Neural progenitor cell (in vitro differentiated cells): ENCODE measurements around the gene VEZF1. TPM values are rescaled to one million over a fixed set of nuclear protein-coding genes. Genes with fewer than 3 reads are reported as not detected.
A peak's percentile ranks its signal among the peaks of the same experiment; 100 is the strongest.

Source experiments
- DNase-seq: peaks from one replicate; pipeline ENCODE4 v3.0.0-alpha.2; 2016; ENCODE audit warnings: low spot score
- H2AFZ ChIP-seq: fragments of 200-600 bp; sonication (generic); replicated peaks from 2 replicates; pipeline ENCODE4 v1.6.1; 2016; ENCODE audit warnings: antibody characterized with exemption
- H3F3A ChIP-seq: fragments of 200-600 bp; sonication (generic); 2 replicates; pipeline ENCODE4 v1.6.1; 2016; ENCODE audit warnings: antibody characterized with exemption, low read depth
- H3K27ac ChIP-seq: fragments of 200-600 bp; sonication (generic); 2 replicates; pipeline ENCODE4 v1.5.1; 2016; ENCODE audit warnings: mild to moderate bottlenecking
- H3K27me3 ChIP-seq: fragments of 200-600 bp; sonication (generic); 2 replicates; pipeline ENCODE4 v1.6.1; 2016; ENCODE audit warnings: mild to moderate bottlenecking, moderate library complexity
- H3K36me3 ChIP-seq: fragments of 200-600 bp; sonication (generic); 2 replicates; pipeline ENCODE4 v1.5.1; 2016
- H3K4me1 ChIP-seq: fragments of 200-600 bp; sonication (generic); 2 replicates; pipeline ENCODE4 v1.6.1; 2016; ENCODE audit warnings: mixed run types
- H3K4me2 ChIP-seq: fragments of 200-600 bp; sonication (generic); 2 replicates; pipeline ENCODE4 v1.6.1; 2016
- H3K4me3 ChIP-seq: fragments of 200-600 bp; sonication (generic); 2 replicates; pipeline ENCODE4 v1.5.1; 2016
- H3K79me2 ChIP-seq: fragments of 200-600 bp; sonication (generic); 2 replicates; pipeline ENCODE4 v1.6.1; 2016; ENCODE audit warnings: low read depth
- H3K9ac ChIP-seq: fragments of 200-600 bp; sonication (generic); 2 replicates; pipeline ENCODE4 v1.6.1; 2016
- H3K9me3 ChIP-seq: fragments of 200-600 bp; sonication (generic); 2 replicates; pipeline ENCODE4 v1.5.1; 2016; ENCODE audit warnings: low read depth
- H4K20me1 ChIP-seq: fragments of 200-600 bp; sonication (generic); 2 replicates; pipeline ENCODE4 v1.6.1; 2016; ENCODE audit warnings: low read depth
- H3K27ac Mint-ChIP-seq: 3 replicates; pipeline ENCODE4 v1.8.0; 2021; ENCODE audit warnings: mixed read lengths
- H3K27me3 Mint-ChIP-seq: 2 replicates; pipeline ENCODE4 v1.8.0; 2022; ENCODE audit warnings: low read depth, mild to moderate bottlenecking, inconsistent platforms, moderate library complexity, mixed read lengths; ENCODE audit not compliant: insufficient read depth
- H3K36me3 Mint-ChIP-seq: 3 replicates; pipeline ENCODE4 v1.8.0; 2021; ENCODE audit warnings: mixed read lengths
- H3K4me1 Mint-ChIP-seq: 3 replicates; pipeline ENCODE4 v1.8.0; 2021; ENCODE audit warnings: mixed read lengths
- H3K4me3 Mint-ChIP-seq: 3 replicates; pipeline ENCODE4 v1.8.0; 2021; ENCODE audit warnings: mild to moderate bottlenecking, moderate library complexity, mixed read lengths
- H3K9me3 Mint-ChIP-seq: 3 replicates; pipeline ENCODE4 v1.8.0; 2020; ENCODE audit warnings: mixed read lengths
- CTCF ChIP-seq: fragments of 200-600 bp; sonication (generic); IDR thresholded peaks from 2 replicates; pipeline ENCODE4 v1.5.1; 2017; ENCODE audit warnings: antibody characterized with exemption, mild to moderate bottlenecking
- EZH2 ChIP-seq: fragments of 200-600 bp; sonication (generic); IDR thresholded peaks from 2 replicates; pipeline ENCODE4 v1.6.1; 2017; ENCODE audit warnings: antibody characterized with exemption, mild to moderate bottlenecking, moderate library complexity
- EZH2phosphoT487 ChIP-seq: fragments of 200-600 bp; sonication (generic); IDR thresholded peaks from 2 replicates; pipeline ENCODE4 v1.6.1; 2017; ENCODE audit warnings: antibody characterized with exemption
- total RNA-seq: library from RNA; depleted of rRNA; stranded (reverse); fragments of >200 nt; gene quantifications from 2 replicates; pipeline ENCODE4 v1.2.3, GENCODE V29; 2015; ENCODE audit warnings: low replicate concordance

Gene VEZF1
- total RNA-seq, 1 donor from 2014 or later = 90.4 TPM

- Histone ChIP-seq H3K4me3 (no peak overlapping the region), H4K20me1 (peaks cover 14% of the 10 kb centered on the region), H3K27me3 (no peaks in the 10 kb centered on the region), H3K4me1 (peaks cover 40% of the 10 kb centered on the region), H3F3A (peaks cover 11% of the 10 kb centered on the region), H3K4me2 (no peak overlapping the region), H3K9me3 (no peaks in the 10 kb centered on the region), H3K27ac (no peak overlapping the region), H2AFZ (no peak overlapping the region), H3K79me2 (peaks cover 3% of the 10 kb centered on the region), H3K9ac (no peak overlapping the region), H3K36me3 (no peaks in the 10 kb centered on the region)
- peaks cover 6% of the 10 kb centered on the region for H3K36me3 Mint-ChIP-seq
- H3K4me3 Mint-ChIP-seq = peak overlapping the region; percentile 25
- H3K9me3 Mint-ChIP-seq = no peaks in the 10 kb centered on the region
- TF ChIP-seq EZH2 (no peak), EZH2phosphoT487 (no peak), CTCF (no peak)
- no peak for DNase-seq
- H3K27ac Mint-ChIP-seq = no peak overlapping the region
- peaks cover 2% of the 10 kb centered on the region for H3K27me3 Mint-ChIP-seq
- H3K4me1 Mint-ChIP-seq = peaks cover 80% of the 10 kb centered on the region
Observed at GRCh38 chr17:57943140-57943539, 44.9 kb downstream of the VEZF1 start.

DNA sequence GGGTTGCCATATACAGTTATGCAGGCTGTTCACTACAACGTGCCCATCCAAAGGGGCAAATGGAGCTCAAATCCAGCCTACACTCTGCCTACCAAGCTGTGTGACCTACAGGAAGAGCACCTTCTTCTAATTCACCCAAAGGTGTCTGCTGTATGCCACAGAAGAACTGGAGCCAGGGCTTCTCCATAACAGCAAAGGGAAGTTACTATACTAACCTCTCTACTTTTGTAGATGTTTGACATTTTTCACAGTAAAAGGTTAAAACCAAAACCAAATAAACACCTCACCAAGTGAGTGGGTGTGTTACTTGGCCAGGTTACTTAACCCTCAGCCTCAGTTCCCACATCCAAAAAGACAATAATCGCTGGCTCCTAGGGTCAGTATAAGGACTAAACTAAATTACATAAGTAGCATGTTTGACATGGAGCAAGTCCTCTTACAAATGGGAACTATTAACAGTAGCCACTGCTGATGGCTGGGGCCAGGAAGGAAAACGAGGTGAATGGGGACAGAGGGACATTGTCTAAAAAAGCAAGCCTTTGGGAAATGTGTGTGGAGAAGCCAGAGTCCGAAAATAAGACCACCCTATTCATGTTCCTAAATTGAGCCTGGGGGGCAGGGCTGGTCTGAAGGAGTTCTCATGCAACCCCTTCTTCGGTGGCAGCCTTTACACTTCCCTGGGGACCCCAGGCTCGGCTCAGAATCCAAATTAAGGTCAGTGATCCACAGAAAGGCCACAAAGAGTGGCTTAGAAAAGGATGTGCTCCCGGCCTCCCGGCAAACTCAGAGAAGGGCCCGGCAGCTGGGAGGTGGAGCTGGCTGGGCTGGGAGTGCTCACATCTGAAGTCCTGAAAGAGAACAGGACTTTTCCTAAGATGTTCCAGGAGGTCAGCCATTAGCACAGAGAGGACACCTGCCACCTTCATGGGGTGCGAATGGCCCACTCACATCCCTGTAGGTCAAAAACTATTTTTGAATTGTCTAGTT is 46.4 kb downstream of the VEZF1 start:
- H3K4me3 ChIP-seq = no peak overlapping the region
- Mint-ChIP-seq H3K27me3 (peaks cover 2% of the 10 kb centered on the region), H3K4me1 (peaks cover 80% of the 10 kb centered on the region), H3K4me3 (peak overlapping the region; percentile 33), H3K36me3 (peaks cover 6% of the 10 kb centered on the region), H3K27ac (peak overlapping the region; percentile 93), H3K9me3 (no peaks in the 10 kb centered on the region)
- peaks cover 15% of the 10 kb centered on the region for H4K20me1 ChIP-seq
- H3F3A ChIP-seq = peaks cover 18% of the 10 kb centered on the region
- H3K27ac ChIP-seq = no peak overlapping the region
- H3K4me2 ChIP-seq = peak overlapping the region; percentile 36
- H3K4me1 ChIP-seq = peaks cover 39% of the 10 kb centered on the region
- no peak for DNase-seq
- H3K36me3 ChIP-seq = no peaks in the 10 kb centered on the region
- H3K9ac ChIP-seq = no peak overlapping the region
- no peaks in the 10 kb centered on the region for H3K27me3 ChIP-seq
- no peaks in the 10 kb centered on the region for H3K9me3 ChIP-seq
- H3K79me2 ChIP-seq = peaks cover 3% of the 10 kb centered on the region
- TF ChIP-seq EZH2phosphoT487 (no peak), CTCF (no peak), EZH2 (no peak)
- no peak overlapping the region for H2AFZ ChIP-seq

- Mint-ChIP-seq H3K9me3 (no peaks in the 10 kb centered on the region), H3K27ac (peak overlapping the region; percentile 93), H3K36me3 (peaks cover 6% of the 10 kb centered on the region), H3K27me3 (peaks cover 2% of the 10 kb centered on the region), H3K4me3 (peak overlapping the region; percentile 33), H3K4me1 (peaks cover 80% of the 10 kb centered on the region)
- H2AFZ ChIP-seq = no peak overlapping the region
- peaks cover 3% of the 10 kb centered on the region for H3K79me2 ChIP-seq
- no peak overlapping the region for H3K4me2 ChIP-seq
- no peaks in the 10 kb centered on the region for H3K36me3 ChIP-seq
- TF ChIP-seq EZH2 (no peak), EZH2phosphoT487 (no peak), CTCF (no peak)
- no peak overlapping the region for H3K9ac ChIP-seq
- no peaks in the 10 kb centered on the region for H3K9me3 ChIP-seq
- H3K4me3 ChIP-seq = no peak overlapping the region
- no peaks in the 10 kb centered on the region for H3K27me3 ChIP-seq
- peaks cover 24% of the 10 kb centered on the region for H4K20me1 ChIP-seq
- H3K27ac ChIP-seq = no peak overlapping the region
- H3K4me1 ChIP-seq = peaks cover 39% of the 10 kb centered on the region
- DNase-seq = no peak
- peaks cover 27% of the 10 kb centered on the region for H3F3A ChIP-seq
Observed at GRCh38 chr17:57940653-57941329, 47.3 kb downstream of the VEZF1 start.
